HCT116 (cell line): ENCODE data around the gene ZGPAT. TPM values are rescaled to one million over a fixed set of nuclear protein-coding genes. Genes with fewer than 3 reads are reported as not detected.
A peak's percentile ranks its signal among the peaks of the same experiment; 100 is the strongest.

ENCODE experiments used
- ATAC-seq: fragments of 200-7000 bp; cut with Tn5 transposase; 2 replicates; pipeline ENCODE4 v1.9.1; 2020; ENCODE audit warnings: mild to moderate bottlenecking, moderate library complexity
- BruUV-seq: library from RNA; stranded (reverse); fragments of 400-500 nt; replicated peaks from 2 replicates; lab custom pipeline; 2021; lab: Mats Ljungman, UMichigan
- CTCF ChIA-PET: fragments of 300-600 bp; sonication (Branson Sonifier 250); formaldehyde crosslinking; loops from one replicate; lab custom pipeline; 2021; ENCODE audit warnings: antibody characterized with exemption; lab: Charles Lee
- POLR2A ChIA-PET: fragments of 300-600, 350-600 bp; sonication (Branson Sonifier 250); formaldehyde crosslinking; loops from one replicate; lab custom pipeline; 2021; ENCODE audit warnings: antibody characterized with exemption; lab: Charles Lee
- RAD21 ChIA-PET, 2 experiments: fragments of 300-600 bp; sonication (Branson Sonifier 250); formaldehyde crosslinking; loops; one replicate each; lab custom pipeline; 2023; ENCODE audit warnings: low total read pairs in 2 of 2; ENCODE audit not compliant: uncharacterized antibody in 2 of 2, unreplicated experiment in 2 of 2, low non-redundant PET in 1 of 2; lab: Charles Lee
- DNase-seq: peaks from one replicate; pipeline ENCODE4 v3.0.0-alpha.2; 2010; ENCODE audit warnings: low read depth, low spot score
- H2AFZ ChIP-seq: fragments of 200-600 bp; shearing (Covaris generic), sonication (generic); 2 replicates; pipeline ENCODE4 v1.6.1; 2017; ENCODE audit warnings: low read depth, mixed run types, mixed read lengths, antibody characterized with exemption, low read length; ENCODE audit not compliant: poor library complexity, severe bottlenecking
- H3K27ac ChIP-seq: 2 replicates; pipeline ENCODE4 v1.5.1; 2012; ENCODE audit warnings: low read depth, low read length
- H3K27me3 ChIP-seq: fragments of 200-600 bp; sonication (generic); 2 replicates; pipeline ENCODE4 v1.6.1; 2016; ENCODE audit warnings: mixed run types, low read length, mixed read lengths; ENCODE audit not compliant: insufficient read depth
- H3K36me3 ChIP-seq, 2 experiments: fragments of 200-500 bp in 1 of 2; fragments of 200-600 bp in 1 of 2; sonication (Bioruptor generic) in 1 of 2; sonication (generic) in 1 of 2; 2 replicates each; pipeline versions ENCODE4 v1.5.1 to v1.6.1; 2014 to 2016; ENCODE audit warnings: low read length in 2 of 2, inconsistent platforms in 1 of 2, mixed read lengths in 1 of 2, mixed run types in 1 of 2; ENCODE audit not compliant: insufficient read depth in 2 of 2, control insufficient read depth in 1 of 2
- H3K4me1 ChIP-seq, 2 experiments: fragments of 200-600 bp in 1 of 2; sonication (generic) in 1 of 2; 2 replicates each; pipeline versions ENCODE4 v1.5.1 to v1.6.1; 2012 to 2017; ENCODE audit warnings: low read length in 2 of 2, inconsistent platforms in 1 of 2, mild to moderate bottlenecking in 1 of 2, mixed read lengths in 1 of 2, mixed run types in 1 of 2, moderate library complexity in 1 of 2; ENCODE audit not compliant: insufficient read depth in 2 of 2, control insufficient read depth in 1 of 2
- H3K4me2 ChIP-seq: fragments of 200-600 bp; sonication (generic); 2 replicates; pipeline ENCODE4 v1.6.1; 2017; ENCODE audit warnings: mixed run types, low read length, mixed read lengths
- H3K4me3 ChIP-seq, 2 experiments: fragments of 200-600 bp in 1 of 2; sonication (generic) in 1 of 2; replicated peaks in 1 of 2; 2 replicates each; pipeline ENCODE4 v1.5.1; 2011 to 2016; ENCODE audit warnings: low read length in 2 of 2, control low read depth in 1 of 2, low read depth in 1 of 2, mild to moderate bottlenecking in 1 of 2, mixed read lengths in 1 of 2, mixed run types in 1 of 2
- H3K79me2 ChIP-seq: fragments of 200-600 bp; sonication (generic); 2 replicates; pipeline ENCODE4 v1.6.1; 2017; ENCODE audit warnings: mild to moderate bottlenecking, mixed run types, low read length, moderate library complexity, mixed read lengths; ENCODE audit not compliant: insufficient read depth
- H3K9ac ChIP-seq: fragments of 200-600 bp; sonication (generic); 2 replicates; pipeline ENCODE4 v1.6.1; 2016; ENCODE audit warnings: low read length, mixed read lengths
- H3K9me2 ChIP-seq: fragments of 200-600 bp; sonication (generic), shearing (Covaris generic); 2 replicates; pipeline ENCODE4 v1.6.1; 2017; ENCODE audit warnings: mixed run types, mild to moderate bottlenecking, moderate library complexity; ENCODE audit not compliant: insufficient read depth
- H3K9me3 ChIP-seq, 2 experiments: fragments of 200-500 bp in 1 of 2; fragments of 200-600 bp in 1 of 2; sonication (Bioruptor generic) in 1 of 2; sonication (generic) in 1 of 2; 2 replicates each; pipeline ENCODE4 v1.6.1; 2014 to 2017; ENCODE audit warnings: low read length in 2 of 2, mixed read lengths in 2 of 2, inconsistent platforms in 1 of 2, low read depth in 1 of 2, mild to moderate bottlenecking in 1 of 2, mixed run types in 1 of 2, moderate library complexity in 1 of 2; ENCODE audit not compliant: control insufficient read depth in 1 of 2, insufficient read depth in 1 of 2
- H4K20me1 ChIP-seq: fragments of 200-600 bp; sonication (generic), shearing (Covaris generic); 2 replicates; pipeline ENCODE4 v1.6.1; 2017; ENCODE audit warnings: mixed run types, mild to moderate bottlenecking, moderate library complexity; ENCODE audit not compliant: insufficient read depth
- EZH2 ChIP-seq: fragments of 200-600 bp; sonication (generic); IDR thresholded peaks from 2 replicates; pipeline ENCODE4 v1.6.1; 2017; ENCODE audit warnings: antibody characterized with exemption, mixed run types
- POLR2A ChIP-seq: IDR thresholded peaks from 2 replicates; pipeline ENCODE4 v1.7.0; 2011; ENCODE audit warnings: borderline replicate concordance; ENCODE audit not compliant: insufficient read depth, insufficient read length; ENCODE audit errors: extremely low read depth
- intact Hi-C: fragments of 100-400 bp; cut with micrococcal nuclease; formaldehyde crosslinking; loops from 2 replicates; pipeline ENCODE4 v1.10.0; 2022
- total RNA-seq: library from RNA; stranded (reverse); gene quantifications from one replicate; pipeline ENCODE4 v1.2.1, GENCODE V29; 2021; ENCODE audit not compliant: unreplicated experiment

The ZGPAT gene
- total RNA-seq, 1 experiment from 2014 or later, result 30.6 TPM

DNA sequence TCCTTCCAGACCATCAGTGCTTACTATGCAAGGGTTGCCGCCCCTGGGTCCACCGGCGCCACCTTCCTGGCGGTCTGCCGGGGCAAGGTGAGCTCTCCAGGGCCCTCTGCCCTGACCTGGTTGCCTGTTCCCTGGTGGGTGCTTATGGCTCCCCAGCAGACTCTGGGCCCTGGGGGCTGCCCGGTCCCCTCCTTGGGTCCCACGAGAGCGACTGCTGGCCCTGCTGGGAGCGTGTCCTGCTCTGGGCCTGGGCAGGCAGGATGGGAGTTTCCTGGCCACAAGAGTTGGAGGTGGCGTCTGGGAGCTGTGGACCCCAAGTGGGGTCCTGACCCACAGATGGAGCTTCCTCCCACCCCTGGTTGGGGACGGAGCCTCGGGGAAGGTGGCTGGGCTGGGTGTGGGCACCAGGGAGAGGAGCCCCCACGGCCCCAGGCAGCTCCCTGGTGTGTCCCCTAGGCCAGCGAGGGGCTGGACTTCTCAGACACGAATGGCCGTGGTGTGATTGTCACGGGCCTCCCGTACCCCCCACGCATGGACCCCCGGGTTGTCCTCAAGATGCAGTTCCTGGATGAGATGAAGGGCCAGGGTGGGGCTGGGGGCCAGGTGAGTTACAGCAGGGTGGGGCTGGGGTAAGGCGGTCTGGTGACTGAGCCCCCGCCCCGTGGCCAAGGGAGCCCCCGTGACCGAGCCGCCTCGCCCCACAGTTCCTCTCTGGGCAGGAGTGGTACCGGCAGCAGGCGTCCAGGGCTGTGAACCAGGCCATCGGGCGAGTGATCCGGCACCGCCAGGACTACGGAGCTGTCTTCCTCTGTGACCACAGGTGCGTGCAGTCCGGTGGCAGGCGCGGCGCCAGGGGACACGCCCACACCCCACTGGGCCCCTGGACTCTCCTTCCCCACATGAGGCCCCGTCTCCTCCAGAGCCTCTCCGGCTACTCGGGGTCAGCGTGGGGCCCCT lies 18.5 kb upstream of the ZGPAT start (continued):
- TF ChIP-seq POLR2A, result no peak

DNA sequence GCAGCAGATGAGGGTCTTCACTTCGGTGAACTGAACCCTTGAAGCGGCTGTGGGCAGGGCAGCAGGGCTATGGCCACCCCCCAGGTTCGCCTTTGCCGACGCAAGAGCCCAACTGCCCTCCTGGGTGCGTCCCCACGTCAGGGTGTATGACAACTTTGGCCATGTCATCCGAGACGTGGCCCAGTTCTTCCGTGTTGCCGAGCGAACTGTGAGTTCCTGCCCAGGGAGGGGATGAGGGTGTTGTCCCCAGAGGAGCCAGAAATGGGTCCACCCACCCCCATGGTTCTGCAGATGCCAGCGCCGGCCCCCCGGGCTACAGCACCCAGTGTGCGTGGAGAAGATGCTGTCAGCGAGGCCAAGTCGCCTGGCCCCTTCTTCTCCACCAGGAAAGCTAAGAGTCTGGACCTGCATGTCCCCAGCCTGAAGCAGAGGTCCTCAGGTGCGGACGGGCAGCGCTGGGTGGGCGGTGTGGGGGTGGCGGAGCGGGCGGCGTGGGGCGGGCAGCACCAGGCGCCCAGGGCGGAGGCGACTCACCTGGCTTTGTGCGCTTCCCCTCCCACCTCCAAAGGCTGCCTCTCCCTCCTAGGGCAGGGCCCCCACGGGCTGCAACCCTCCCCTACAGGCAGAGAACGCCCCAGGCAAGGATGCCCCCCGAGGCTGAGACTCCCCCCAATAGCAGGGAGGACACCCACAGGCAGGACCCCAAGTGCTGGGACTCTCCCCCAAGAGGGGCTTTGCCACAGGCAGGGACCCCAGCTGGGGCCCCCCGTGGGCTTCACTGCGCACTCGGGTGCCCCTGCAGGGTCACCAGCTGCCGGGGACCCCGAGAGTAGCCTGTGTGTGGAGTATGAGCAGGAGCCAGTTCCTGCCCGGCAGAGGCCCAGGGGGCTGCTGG lies 17.6 kb upstream of the ZGPAT start:
- H4K20me1 ChIP-seq, result no peaks in the 10 kb centered on the region
- no peak overlapping the region for H3K4me3 ChIP-seq
- peaks cover 0 to 13% of the 10 kb centered on the region in 2 experiments; a peak in 1 of 4 replicates for H3K36me3 ChIP-seq
- BruUV-seq, result no TSS peak
- RAD21 ChIA-PET, result no interaction called here
- intact Hi-C loops, result no loop called here
- no peaks in the 10 kb centered on the region for H3K9me2 ChIP-seq
- ATAC-seq (no peak), DNase-seq (no peak)
- H3K27ac ChIP-seq, result peak overlapping the region; percentile 59; the same call in 1 of the 2 replicates
- no peak overlapping the region for H2AFZ ChIP-seq
- POLR2A ChIA-PET, result no interaction called here
- H3K79me2 ChIP-seq, result peaks cover 8% of the 10 kb centered on the region; the same call in 1 of the 2 replicates
- no peak overlapping the region for H3K4me2 ChIP-seq
- H3K4me1 ChIP-seq, result peaks cover 30 to 65% of the 10 kb centered on the region in 2 experiments
- H3K9ac ChIP-seq, result no peak overlapping the region
- CTCF ChIA-PET, result no interaction called here
- H3K9me3 ChIP-seq, result no peaks in the 10 kb centered on the region
- TF ChIP-seq EZH2, result no peak
- H3K27me3 ChIP-seq, result no peaks in the 10 kb centered on the region
